Stimulated activated CD4-positive, alpha-beta T cell treated with anti-CD3 and anti-CD28 coated beads, Interleukin-1b, Interleukin-23, amount 100 ng/mL, for 24 hours (primary cell): Measurements from ENCODE around the gene CARD6.
"Not testable (repeated sequence)": the region's sequence is repeated elsewhere in the genome, so short reads cannot be mapped to it uniquely, and the experiment has no call there.

Source experiments
- DNase-seq, 4 experiments: peaks; one replicate each; pipeline ENCODE4 v3.0.0-alpha.2; 2020; ENCODE audit warnings: low read depth in 4 of 4, low spot score in 1 of 4

The CARD6 gene

GRCh38 chr5:40869384-40869783 is 28.2 kb downstream of the CARD6 start:
- no peak for DNase-seq

- no peak for DNase-seq
Measured at GRCh38 chr5:40871177-40871576, 30.0 kb downstream of the CARD6 start.

- not testable (repeated sequence) for DNase-seq
Measured at GRCh38 chr5:40872253-40872652, 31.1 kb downstream of the CARD6 start.

GRCh38 chr5:40873286-40873880 is 32.2 kb downstream of the CARD6 start:
- no peak for DNase-seq

GRCh38 chr5:40875958-40876357 is 34.8 kb downstream of the CARD6 start:
- DNase-seq, result no peak

- peak in 1 of 4 experiments; percentile 8 for DNase-seq
Measured at GRCh38 chr5:40877371-40877988, 36.3 kb downstream of the CARD6 start.

GRCh38 chr5:40879163-40879942 is 38.2 kb downstream of the CARD6 start:
- DNase-seq, result no peak

- DNase-seq, result no peak
Measured at GRCh38 chr5:40882291-40882690, 41.1 kb downstream of the CARD6 start.

- DNase-seq, result not testable (repeated sequence)
Measured at GRCh38 chr5:40883051-40883450, 41.9 kb downstream of the CARD6 start.

GRCh38 chr5:40895440-40896425 is 54.6 kb downstream of the CARD6 start:
- DNase-seq, result not testable (repeated sequence)

- DNase-seq, result peak in 1 of 4 experiments; percentile 21
Measured at GRCh38 chr5:40904205-40904993, 63.2 kb downstream of the CARD6 start.

- no peak for DNase-seq
Measured at GRCh38 chr5:40904994-40905306, 63.8 kb downstream of the CARD6 start.

- no peak for DNase-seq
Measured at GRCh38 chr5:40906351-40906751, 65.2 kb downstream of the CARD6 start.

GRCh38 chr5:40909264-40909663 is 68.1 kb downstream of the CARD6 start, which contains the start of gene C7:
TSS of gene C7 (plus strand) at chr5:40909497. CDS start at chr5:40909611, 114 bp downstream.
- no peak for DNase-seq

GRCh38 chr5:40909723-40910122 is 68.6 kb downstream of the CARD6 start:
- no peak for DNase-seq
